GM12801 (cell line): Measurements from ENCODE around the gene EFCAB11.

ENCODE experiments used
- TF ChIP-seq, protein P1 (sequence below): IDR thresholded peaks from one replicate; pipeline ENCODE4 v1.5.1; 2011; ENCODE audit warnings: control low read depth; ENCODE audit not compliant: insufficient read length; ENCODE audit errors: extremely low read depth

EFCAB11 gene

DNA sequence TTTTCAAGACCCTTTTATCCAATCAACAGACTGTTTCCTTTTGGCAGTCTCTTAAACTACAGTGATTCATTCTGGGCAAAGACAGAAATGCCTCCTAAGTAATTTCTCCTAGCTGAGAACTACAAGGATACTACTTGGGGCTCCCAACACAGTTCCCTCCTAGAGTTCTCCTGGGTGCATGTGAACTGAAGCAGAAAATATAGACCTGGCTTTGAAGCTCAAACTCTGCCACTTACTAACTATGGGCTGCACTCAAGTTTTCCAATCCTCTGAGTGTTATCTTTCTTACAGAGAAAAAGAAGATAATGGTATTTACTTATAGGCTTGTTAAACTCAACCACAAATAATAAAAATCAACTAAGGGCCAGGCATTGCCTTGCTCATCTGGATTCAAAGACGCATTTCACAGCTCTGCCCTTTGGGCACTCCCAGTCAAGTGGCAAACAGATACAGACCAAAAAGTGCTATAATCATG is 97.6 kb downstream of the EFCAB11 start:
- TF ChIP-seq, protein P1, sequence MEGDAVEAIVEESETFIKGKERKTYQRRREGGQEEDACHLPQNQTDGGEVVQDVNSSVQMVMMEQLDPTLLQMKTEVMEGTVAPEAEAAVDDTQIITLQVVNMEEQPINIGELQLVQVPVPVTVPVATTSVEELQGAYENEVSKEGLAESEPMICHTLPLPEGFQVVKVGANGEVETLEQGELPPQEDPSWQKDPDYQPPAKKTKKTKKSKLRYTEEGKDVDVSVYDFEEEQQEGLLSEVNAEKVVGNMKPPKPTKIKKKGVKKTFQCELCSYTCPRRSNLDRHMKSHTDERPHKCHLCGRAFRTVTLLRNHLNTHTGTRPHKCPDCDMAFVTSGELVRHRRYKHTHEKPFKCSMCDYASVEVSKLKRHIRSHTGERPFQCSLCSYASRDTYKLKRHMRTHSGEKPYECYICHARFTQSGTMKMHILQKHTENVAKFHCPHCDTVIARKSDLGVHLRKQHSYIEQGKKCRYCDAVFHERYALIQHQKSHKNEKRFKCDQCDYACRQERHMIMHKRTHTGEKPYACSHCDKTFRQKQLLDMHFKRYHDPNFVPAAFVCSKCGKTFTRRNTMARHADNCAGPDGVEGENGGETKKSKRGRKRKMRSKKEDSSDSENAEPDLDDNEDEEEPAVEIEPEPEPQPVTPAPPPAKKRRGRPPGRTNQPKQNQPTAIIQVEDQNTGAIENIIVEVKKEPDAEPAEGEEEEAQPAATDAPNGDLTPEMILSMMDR: no peak

DNA sequence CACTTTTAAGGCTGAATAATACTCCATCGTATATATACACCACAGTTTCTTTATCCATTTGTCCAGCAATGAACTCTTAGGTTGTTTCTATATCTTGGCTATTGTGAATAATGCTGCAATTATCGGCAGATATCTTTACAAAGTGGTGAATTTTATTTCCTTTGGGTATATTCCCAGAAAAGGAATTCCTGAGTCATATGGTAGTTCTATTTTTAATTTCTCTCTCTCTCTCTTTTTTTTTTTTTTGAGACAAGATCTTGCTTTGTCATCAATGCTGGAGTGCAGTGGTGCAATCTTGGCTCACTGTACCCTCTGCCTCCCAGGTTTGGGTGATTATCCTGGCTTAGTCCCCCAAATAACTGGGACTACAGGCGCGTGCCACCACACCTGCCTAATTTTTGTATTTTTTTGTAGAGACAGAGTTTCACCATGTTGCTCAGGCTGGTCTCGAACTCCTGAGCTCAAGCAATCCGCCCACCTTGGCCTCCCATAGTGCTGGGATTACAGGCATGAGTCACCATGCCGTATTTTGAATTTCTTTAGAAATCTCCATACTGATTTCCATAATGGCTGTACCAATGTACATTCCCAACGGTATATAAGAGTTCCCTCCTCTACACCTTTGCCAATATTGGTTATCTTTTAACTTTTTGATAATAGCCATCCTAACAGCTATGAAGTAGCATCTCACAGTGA is 98.4 kb downstream of the EFCAB11 start:
- TF ChIP-seq, protein P1: no peak

DNA sequence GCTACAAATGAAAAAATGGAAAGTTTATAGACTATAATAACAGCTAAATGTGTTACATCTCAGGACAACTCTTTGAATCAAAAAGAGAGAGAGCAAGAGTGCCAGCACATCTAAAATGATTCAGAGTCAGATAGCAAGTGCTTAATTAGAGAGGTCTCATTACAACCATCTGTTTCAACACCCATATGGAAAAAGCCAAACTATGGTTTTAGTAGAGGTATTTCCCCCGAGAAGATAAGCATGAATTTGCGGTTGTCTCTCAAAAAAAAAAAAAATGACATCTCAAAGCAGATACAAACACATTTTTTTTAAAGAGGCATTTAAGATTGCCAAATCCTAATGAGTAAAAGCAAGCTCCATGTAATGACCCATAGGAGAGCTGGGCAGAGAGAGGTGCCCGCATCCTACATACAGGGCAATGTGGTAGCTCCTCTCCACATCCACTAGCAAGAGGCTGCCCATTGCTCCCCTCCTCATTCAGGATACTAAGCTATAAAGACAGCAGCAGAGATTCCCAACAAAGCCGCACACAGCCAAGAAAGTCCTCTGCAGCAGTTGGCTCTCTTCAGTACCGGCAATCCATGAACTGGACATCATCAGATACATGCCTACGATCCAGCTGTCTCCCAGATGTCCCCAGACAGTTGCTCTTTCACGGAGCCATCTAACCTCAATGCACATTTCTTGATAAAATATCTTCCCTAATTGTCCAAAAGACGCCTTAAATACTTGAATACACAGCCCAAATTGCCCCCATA is 100.4 kb downstream of the EFCAB11 start:
- TF ChIP-seq, protein P1: no peak

DNA sequence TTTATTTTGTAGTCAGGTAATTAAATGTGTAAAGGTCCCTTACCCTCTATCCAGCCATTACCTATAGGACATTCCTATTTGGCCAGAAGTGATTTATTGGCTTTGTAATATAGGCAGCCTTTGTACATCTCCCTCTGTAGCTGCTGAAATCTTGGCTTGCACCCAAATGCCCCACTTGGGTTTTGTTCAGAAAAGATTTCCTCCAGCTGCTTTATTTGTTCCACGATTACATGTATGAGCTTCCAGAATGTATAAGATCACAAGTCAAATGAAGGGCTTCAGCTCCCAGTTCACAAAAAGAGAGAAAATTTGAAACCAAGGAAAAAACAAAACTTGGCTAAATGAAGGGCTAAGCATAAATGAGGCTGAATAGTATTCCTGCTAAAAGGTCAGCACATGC is 103.4 kb downstream of the EFCAB11 start:
- TF ChIP-seq, protein P1: no peak

DNA sequence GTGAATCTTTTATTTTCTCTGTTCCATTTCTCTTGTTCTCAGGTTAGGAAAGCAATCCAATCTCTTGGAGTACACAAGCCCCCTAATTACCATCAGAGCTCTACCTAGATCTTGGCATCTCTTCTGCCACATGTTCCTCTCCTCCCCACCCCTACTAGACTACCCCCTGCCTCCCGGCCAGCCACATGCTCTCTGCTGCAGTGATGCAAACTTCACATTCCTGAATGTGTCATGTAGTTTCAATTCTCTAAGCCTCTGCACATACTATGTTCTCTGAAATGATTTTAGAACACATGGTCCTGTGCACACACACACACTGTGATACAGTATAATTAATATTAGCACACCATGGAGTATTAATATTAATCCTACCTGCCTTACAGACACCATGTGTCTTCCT is 104.6 kb downstream of the EFCAB11 start:
- TF ChIP-seq, protein P1: no peak

DNA sequence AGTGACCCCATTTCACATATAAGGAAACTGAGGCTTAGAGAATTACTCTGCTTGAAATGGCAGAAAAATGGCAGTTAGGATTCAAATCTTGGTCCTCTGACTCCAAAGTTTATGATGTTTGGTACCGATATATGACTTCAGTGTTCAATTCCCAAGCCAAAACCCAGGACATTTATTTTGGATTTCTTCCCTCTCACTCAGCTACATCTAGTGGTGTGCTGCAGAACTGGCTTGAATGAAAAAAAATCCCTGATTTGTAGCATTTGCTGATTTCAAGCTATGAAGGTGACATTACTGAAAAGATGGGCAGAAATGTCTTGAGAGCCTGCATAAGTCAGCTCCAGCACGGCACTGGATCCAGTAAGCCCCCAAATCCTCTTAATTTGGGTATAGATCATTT is 106.4 kb downstream of the EFCAB11 start:
- TF ChIP-seq, protein P1: no peak

DNA sequence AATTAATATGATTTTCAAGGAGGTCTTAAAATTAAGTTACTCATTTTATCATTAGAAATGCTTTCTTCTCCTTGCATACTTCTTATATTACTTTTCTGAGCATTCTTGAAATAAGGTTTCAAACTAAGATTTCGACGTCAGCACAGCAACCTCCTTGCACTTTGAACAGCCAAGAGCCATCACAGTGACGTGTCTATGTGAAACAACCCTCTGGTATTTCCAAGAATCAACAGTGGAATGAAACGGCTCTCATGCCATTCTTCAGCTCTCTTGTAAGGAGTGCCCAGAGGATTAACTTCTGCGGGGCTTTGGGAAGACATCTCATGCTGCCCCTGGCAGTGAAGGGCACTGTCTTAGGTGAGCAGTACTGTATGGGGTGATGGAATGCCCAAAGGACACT is 109.2 kb downstream of the EFCAB11 start:
- TF ChIP-seq, protein P1: no peak
